Astrocyte (in vitro differentiated cells and primary cell): ENCODE results near the gene MYO16. TPM values are rescaled to one million over a fixed set of nuclear protein-coding genes. Genes with fewer than 3 reads are reported as not detected.

Experiments
- DNase-seq: peaks from one replicate; pipeline ENCODE4 v3.0.0-alpha.2; 2010; ENCODE audit warnings: low read depth
- FAIRE-seq: peaks from 2 replicates; lab custom pipeline; 2011; peaks lifted over from hg19 to GRCh38; lab: Jason Lieb, UNC
- H2AFZ ChIP-seq: 2 replicates; pipeline ENCODE4 v1.6.0; 2012; ENCODE audit warnings: low read depth, low read length, inconsistent platforms
- H3K27ac ChIP-seq: 2 replicates; pipeline ENCODE4 v1.5.1; 2011; ENCODE audit warnings: low read depth, low read length, inconsistent platforms
- H3K27me3 ChIP-seq: 2 replicates; pipeline ENCODE4 v1.6.0; 2011; ENCODE audit warnings: low read length, inconsistent platforms; ENCODE audit not compliant: insufficient read depth
- H3K36me3 ChIP-seq: 2 replicates; pipeline ENCODE4 v1.5.1; 2011; ENCODE audit warnings: low read length, inconsistent platforms; ENCODE audit not compliant: insufficient read depth
- H3K4me1 ChIP-seq: 2 replicates; pipeline ENCODE4 v1.5.1; 2011; ENCODE audit warnings: low read length, inconsistent platforms; ENCODE audit not compliant: insufficient read depth
- H3K4me2 ChIP-seq: 2 replicates; pipeline ENCODE4 v1.6.0; 2012; ENCODE audit warnings: low read length, inconsistent platforms
- H3K4me3 ChIP-seq: 2 replicates; pipeline ENCODE4 v1.5.1; 2011; ENCODE audit warnings: low read depth, mild to moderate bottlenecking, low read length, inconsistent platforms; ENCODE audit not compliant: insufficient read depth
- H3K79me2 ChIP-seq: 2 replicates; pipeline ENCODE4 v1.6.0; 2012; ENCODE audit warnings: mild to moderate bottlenecking, low read length, inconsistent platforms; ENCODE audit not compliant: insufficient read depth
- H3K9ac ChIP-seq: 2 replicates; pipeline ENCODE4 v1.6.0; 2012; ENCODE audit warnings: mild to moderate bottlenecking, low read length, inconsistent platforms
- H3K9me3 ChIP-seq: 2 replicates; pipeline ENCODE4 v1.5.1; 2012; ENCODE audit warnings: low read depth, mild to moderate bottlenecking, low read length, inconsistent platforms; ENCODE audit not compliant: insufficient read depth
- H4K20me1 ChIP-seq: 2 replicates; pipeline ENCODE4 v1.6.0; 2012; ENCODE audit warnings: low read length, inconsistent platforms; ENCODE audit not compliant: insufficient read depth
- H3K27ac Mint-ChIP-seq: one replicate; pipeline ENCODE4 v1.8.0; 2021; ENCODE audit warnings: mild to moderate bottlenecking, mixed read lengths; ENCODE audit not compliant: unreplicated experiment
- H3K27me3 Mint-ChIP-seq: one replicate; pipeline ENCODE4 v1.8.0; 2021; ENCODE audit warnings: low read depth, mixed read lengths; ENCODE audit not compliant: unreplicated experiment
- H3K36me3 Mint-ChIP-seq: one replicate; pipeline ENCODE4 v1.8.0; 2021; ENCODE audit warnings: low read depth, mixed read lengths; ENCODE audit not compliant: unreplicated experiment
- H3K4me1 Mint-ChIP-seq: one replicate; pipeline ENCODE4 v1.8.0; 2021; ENCODE audit warnings: low read depth, mixed read lengths; ENCODE audit not compliant: unreplicated experiment
- H3K4me3 Mint-ChIP-seq: one replicate; pipeline ENCODE4 v1.8.0; 2021; ENCODE audit warnings: mild to moderate bottlenecking, moderate library complexity, mixed read lengths; ENCODE audit not compliant: unreplicated experiment
- H3K9me3 Mint-ChIP-seq: one replicate; pipeline ENCODE4 v1.8.0; 2021; ENCODE audit warnings: mild to moderate bottlenecking, mixed read lengths; ENCODE audit not compliant: unreplicated experiment
- CTCF ChIP-seq: IDR thresholded peaks from 2 replicates; pipeline ENCODE4 v1.5.1; 2011; ENCODE audit warnings: low read depth, mild to moderate bottlenecking, inconsistent platforms, low read length, moderate library complexity; ENCODE audit not compliant: insufficient read depth
- EZH2 ChIP-seq: IDR thresholded peaks from 2 replicates; pipeline ENCODE4 v1.6.1; 2012; ENCODE audit warnings: mild to moderate bottlenecking, low read length, inconsistent platforms; ENCODE audit not compliant: insufficient read depth
- total RNA-seq: library from RNA; stranded (reverse); gene quantifications from 2 replicates; pipeline ENCODE4 v1.2.1, GENCODE V29; 2021

Gene MYO16
- total RNA-seq, 1 donor from 2014 or later: 0.14 TPM

GRCh38 chr13:109228211-109228610 lies 598.8 kb downstream of the MYO16 start:
- Histone ChIP-seq H3K79me2 (no peaks in the 10 kb centered on the region), H3K4me1 (no peaks in the 10 kb centered on the region), H3K27ac (no peak overlapping the region), H3K4me2 (no peak overlapping the region), H3K4me3 (no peak overlapping the region), H3K9me3 (peaks cover 2% of the 10 kb centered on the region), H3K9ac (no peak overlapping the region), H3K36me3 (no peaks in the 10 kb centered on the region), H2AFZ (no peak overlapping the region), H3K27me3 (no peaks in the 10 kb centered on the region), H4K20me1 (no peaks in the 10 kb centered on the region)
- no peak for FAIRE-seq
- Mint-ChIP-seq H3K4me3 (no peak overlapping the region), H3K27ac (no peak overlapping the region), H3K4me1 (peaks cover 23% of the 10 kb centered on the region), H3K9me3 (peaks cover 28% of the 10 kb centered on the region), H3K36me3 (peaks cover 7% of the 10 kb centered on the region), H3K27me3 (no peaks in the 10 kb centered on the region)
- DNase-seq: no peak
- TF ChIP-seq EZH2 (no peak), CTCF (no peak)

- no peaks in the 10 kb centered on the region for H3K27me3 ChIP-seq
- no peak overlapping the region for H3K27ac Mint-ChIP-seq
- TF ChIP-seq EZH2 (no peak), CTCF (no peak)
- H3K4me1 Mint-ChIP-seq: peaks cover 26% of the 10 kb centered on the region
- H3K4me3 ChIP-seq: no peak overlapping the region
- H3K27me3 Mint-ChIP-seq: no peaks in the 10 kb centered on the region
- H3K36me3 Mint-ChIP-seq: peaks cover 5% of the 10 kb centered on the region
- no peaks in the 10 kb centered on the region for H3K4me1 ChIP-seq
- H3K27ac ChIP-seq: no peak overlapping the region
- no peaks in the 10 kb centered on the region for H3K36me3 ChIP-seq
- H3K9ac ChIP-seq: no peak overlapping the region
- DNase-seq (no peak), FAIRE-seq (no peak)
- H3K4me3 Mint-ChIP-seq: no peak overlapping the region
- no peaks in the 10 kb centered on the region for H3K79me2 ChIP-seq
- H3K4me2 ChIP-seq: no peak overlapping the region
- H3K9me3 Mint-ChIP-seq: peaks cover 19% of the 10 kb centered on the region
- no peaks in the 10 kb centered on the region for H3K9me3 ChIP-seq
- H2AFZ ChIP-seq: no peak overlapping the region
- no peaks in the 10 kb centered on the region for H4K20me1 ChIP-seq
Observed at GRCh38 chr13:109231888-109232287, 602.5 kb downstream of the MYO16 start.

- DNase-seq: no peak
- no peaks in the 10 kb centered on the region for H3K9me3 ChIP-seq
- H3K9ac ChIP-seq: no peak overlapping the region
- no peaks in the 10 kb centered on the region for H4K20me1 ChIP-seq
- H3K27ac ChIP-seq: no peak overlapping the region
- H3K4me2 ChIP-seq: peak overlapping the region; percentile 9
- FAIRE-seq: peak; percentile 60
- Mint-ChIP-seq H3K27ac (peak overlapping the region; percentile 80), H3K36me3 (peaks cover 5% of the 10 kb centered on the region), H3K27me3 (no peaks in the 10 kb centered on the region), H3K4me1 (peaks cover 14% of the 10 kb centered on the region), H3K9me3 (peaks cover 12% of the 10 kb centered on the region), H3K4me3 (no peak overlapping the region)
- no peaks in the 10 kb centered on the region for H3K4me1 ChIP-seq
- H2AFZ ChIP-seq: no peak overlapping the region
- no peak for TF ChIP-seq CTCF
- no peak for TF ChIP-seq EZH2
- H3K27me3 ChIP-seq: no peaks in the 10 kb centered on the region
- H3K36me3 ChIP-seq: no peaks in the 10 kb centered on the region
- no peaks in the 10 kb centered on the region for H3K79me2 ChIP-seq
- H3K4me3 ChIP-seq: no peak overlapping the region
Observed at GRCh38 chr13:109233293-109233692, 603.9 kb downstream of the MYO16 start.
